Measurements from ENCODE around the gene NTSR2.

The NTSR2 gene, protein sequence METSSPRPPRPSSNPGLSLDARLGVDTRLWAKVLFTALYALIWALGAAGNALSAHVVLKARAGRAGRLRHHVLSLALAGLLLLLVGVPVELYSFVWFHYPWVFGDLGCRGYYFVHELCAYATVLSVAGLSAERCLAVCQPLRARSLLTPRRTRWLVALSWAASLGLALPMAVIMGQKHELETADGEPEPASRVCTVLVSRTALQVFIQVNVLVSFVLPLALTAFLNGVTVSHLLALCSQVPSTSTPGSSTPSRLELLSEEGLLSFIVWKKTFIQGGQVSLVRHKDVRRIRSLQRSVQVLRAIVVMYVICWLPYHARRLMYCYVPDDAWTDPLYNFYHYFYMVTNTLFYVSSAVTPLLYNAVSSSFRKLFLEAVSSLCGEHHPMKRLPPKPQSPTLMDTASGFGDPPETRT

DNA sequence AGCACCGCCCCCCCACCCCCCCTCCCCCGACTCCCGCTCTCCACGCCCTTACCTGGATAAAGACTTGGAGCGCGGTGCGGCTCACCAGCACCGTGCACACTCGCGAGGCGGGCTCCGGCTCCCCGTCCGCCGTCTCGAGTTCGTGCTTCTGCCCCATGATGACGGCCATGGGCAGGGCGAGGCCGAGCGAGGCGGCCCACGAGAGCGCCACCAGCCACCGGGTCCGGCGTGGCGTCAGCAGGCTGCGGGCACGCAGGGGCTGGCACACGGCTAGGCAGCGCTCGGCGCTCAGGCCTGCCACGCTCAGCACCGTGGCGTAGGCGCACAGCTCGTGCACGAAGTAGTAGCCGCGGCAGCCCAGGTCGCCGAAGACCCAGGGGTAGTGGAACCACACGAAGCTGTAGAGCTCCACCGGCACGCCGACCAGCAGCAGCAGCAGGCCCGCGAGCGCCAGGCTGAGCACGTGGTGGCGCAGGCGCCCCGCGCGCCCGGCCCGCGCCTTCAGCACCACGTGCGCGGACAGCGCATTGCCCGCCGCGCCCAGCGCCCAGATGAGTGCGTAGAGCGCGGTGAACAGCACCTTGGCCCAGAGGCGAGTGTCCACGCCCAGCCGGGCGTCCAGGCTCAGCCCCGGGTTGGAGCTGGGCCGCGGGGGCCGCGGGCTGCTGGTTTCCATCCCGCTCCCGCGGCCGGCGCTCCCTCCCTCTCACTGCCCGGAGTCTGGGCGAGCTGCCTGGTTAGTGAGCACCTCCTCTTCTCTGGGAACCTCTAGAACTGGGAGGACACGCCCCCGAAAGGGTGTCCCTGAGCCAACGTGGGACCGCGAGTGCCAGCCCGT lies at the start of gene NTSR2:
TSS of gene NTSR2 (minus strand) at position 742 of the 838 bp plus-strand sequence. CDS start at position 676, 66 bp downstream.
- no peak for DNase-seq (ENCODE audit: low read depth in 2 of 2)

DNA sequence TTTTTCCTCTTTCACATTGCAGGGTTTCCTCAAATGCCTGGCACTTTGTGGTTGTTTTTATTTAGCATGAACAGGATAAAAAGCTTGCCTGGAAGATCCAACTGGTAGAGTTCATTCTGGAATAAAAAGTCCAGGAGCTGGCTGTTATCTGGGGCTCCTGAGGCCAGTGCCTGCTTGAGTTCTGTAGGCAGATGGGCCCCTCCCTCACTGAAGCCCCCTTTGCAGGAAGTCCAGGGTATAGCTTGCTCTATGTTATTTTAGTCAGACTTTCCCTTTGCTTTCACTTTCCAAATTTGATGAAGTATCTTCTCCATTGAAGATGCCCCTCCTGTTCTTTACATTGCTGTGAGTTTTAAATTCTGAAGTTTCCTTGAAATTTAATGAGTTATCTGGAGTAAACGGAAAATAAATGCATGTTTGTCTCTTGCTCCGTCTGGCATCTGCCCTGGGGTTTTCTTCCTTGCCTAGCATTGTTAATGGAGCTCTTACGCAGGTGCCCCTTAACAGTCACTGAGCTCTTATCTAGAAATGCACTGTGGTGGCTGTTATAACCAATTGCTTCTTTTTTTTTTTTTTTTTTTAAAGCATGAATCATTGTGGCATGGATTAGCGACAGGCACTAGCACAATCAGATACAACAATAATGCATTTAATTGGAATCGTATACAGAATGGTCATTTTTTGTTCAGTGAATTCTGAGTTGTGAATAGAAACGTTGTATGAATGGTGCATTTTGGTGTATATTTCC lies 49.4 kb upstream of the NTSR2 start:
- no peak for DNase-seq (ENCODE audit: low read depth in 2 of 2)

DNA sequence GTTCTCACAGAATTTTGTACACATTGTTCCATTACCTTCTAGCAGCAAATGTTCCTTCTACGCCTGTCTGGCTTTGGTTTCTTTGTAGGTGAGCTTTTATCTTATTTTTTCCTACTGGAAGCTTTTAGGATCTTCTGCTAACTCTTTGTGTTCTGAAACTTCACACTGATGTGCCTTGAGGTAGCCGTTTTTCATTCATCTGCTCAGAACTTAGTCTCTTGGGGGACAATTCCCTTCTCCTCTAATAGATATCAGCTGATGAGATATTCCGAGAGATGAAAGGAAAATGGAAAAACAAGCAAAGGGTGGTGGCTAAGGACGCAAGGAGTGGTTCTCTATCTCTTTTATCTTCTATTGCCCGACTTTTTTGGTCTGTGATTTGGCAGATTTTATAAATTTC lies 48.6 kb upstream of the NTSR2 start:
- no peak for DNase-seq (ENCODE audit: low read depth in 2 of 2)

DNA sequence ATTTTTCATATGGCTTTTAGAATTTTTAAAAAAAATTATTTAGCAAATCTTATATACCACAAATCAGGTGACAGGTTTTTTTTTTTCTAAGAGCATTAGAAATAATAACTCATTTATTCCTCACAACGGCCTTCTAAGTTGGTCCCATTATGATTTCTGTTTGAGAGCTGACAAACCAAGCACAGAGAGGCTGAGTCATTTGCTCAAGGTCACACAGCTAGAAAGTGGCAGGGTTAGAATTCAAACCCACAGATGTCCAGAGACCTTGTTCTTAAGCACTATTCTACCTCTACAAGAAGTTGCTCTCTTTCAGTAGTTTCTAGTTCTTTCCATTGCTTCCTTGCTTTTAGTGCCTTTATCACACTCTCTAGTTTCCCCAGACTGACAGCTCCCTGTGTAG lies 47.6 kb upstream of the NTSR2 start:
- DNase-seq (ENCODE audit: low read depth in 2 of 2): no peak

DNA sequence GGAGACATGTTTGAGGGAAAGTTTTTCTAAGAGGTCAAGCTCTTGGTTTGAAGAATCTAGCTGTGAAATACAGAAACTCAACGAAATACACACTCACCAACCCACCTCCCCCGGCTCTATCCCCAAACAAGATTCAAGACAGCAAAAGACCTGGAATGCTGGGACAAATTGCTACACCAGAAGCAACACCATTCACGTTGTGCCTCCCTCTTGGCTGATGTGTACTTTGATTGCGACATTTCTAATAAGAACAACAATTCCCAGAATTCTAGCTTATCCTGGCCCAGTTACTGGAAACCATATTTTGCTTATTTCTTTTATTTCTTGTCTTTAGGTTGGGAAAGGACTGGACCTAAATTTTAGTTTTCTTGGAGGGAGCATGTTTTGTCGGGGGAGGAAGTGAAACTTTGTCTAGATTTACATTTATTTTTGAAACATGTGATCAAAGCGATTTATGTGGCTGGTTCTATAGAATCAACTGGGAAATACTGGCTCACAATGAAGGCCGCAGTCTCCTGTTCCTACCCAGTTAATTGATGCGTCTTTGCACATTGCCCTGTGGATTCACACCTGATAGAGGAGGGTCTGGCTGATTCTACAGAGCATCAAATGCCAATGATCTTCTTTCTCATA lies 46.8 kb upstream of the NTSR2 start:
- no peak for DNase-seq (ENCODE audit: low read depth in 2 of 2)

DNA sequence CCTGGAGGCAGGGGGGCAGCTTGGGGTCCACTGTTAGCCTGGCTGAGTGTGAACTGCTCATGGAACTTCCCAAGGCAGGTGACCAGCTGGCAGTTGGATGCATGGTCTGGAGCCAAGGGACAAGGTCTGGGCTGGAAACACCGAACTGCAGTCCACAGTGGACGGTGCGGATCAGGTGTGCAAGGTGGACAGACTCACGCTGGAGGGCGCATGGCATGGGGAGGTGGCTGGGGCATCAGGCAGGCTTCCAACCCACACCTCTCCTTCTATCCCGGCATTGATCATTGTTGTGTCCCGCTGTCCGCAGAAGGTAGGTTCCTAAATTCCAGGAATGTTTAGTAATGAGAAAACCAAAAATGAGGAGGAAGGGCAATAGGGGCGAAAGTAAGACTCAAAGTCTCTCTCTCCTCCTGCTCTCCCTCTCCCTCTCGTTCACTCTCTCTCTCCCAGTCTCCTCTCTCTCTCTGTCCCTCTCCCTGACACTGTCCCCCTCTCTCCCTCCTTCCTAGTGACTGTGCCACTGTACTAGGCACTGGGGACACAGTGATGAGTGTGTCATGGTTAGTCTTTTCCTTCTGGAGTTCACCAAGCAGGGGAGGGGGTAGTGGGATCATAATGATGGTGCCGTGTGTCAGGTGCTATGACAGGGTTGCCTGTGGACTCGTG lies 46.1 kb upstream of the NTSR2 start:
- DNase-seq (ENCODE audit: low read depth in 2 of 2): no peak

DNA sequence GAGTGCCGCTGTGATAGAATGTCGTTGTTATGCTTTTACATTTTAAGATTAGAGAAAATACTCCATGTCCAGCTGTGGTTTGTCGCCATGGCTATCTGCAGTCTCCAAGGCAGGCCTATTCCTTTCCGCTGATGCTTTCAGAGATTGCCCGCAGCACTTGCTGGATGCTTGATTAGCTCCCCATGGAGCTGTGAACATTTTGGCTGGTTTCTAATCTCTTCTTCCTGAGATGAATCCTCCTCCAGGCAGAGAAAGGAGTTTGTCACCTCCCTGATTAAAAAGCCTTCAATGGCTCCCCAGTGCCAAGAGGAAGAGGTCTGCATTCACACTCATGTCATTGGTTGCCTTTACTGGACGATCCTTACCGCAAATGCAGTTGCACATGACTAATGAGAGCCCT lies 43.8 kb upstream of the NTSR2 start:
- no peak for DNase-seq (ENCODE audit: low read depth in 2 of 2)

DNA sequence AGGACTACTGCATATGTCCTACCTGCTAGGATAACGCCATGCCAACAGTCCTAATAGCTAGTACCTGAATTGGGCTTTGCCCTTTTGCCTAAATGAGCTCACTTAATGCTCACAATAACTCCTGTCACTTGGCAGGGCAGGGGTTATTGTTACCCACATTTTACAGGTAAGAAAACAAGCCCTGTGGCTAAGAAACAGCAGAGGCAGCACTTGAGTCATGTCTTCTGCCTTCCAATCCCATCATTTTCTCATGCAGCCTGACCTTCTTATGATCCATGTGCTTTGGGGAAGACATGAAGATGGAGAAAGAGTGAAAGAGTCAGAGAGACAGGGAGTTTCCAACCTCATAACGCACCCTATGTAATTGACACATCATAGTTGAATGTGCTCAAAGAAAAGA lies 42.9 kb upstream of the NTSR2 start:
- DNase-seq (ENCODE audit: low read depth in 2 of 2): no peak

DNA sequence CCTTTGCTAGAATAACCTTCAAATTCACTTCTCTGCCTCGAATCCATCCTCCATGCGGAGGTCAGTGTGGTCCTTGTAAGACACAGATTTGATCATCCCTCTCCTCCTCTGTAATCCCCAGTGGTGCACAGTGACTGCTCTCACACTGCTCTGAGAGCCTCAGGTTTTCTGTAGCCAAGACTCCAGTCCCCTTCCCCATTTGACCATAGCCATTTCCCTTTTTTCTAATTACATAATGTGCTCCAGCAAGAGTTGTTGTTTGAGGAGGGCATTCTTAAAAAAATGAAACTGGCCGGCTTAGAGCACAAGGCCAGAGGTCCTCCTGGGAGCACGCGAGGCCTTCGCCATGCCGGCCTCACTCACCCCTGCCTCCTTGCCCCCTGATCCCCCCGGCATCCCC lies 41.8 kb upstream of the NTSR2 start:
- no peak for DNase-seq (ENCODE audit: low read depth in 2 of 2)

DNA sequence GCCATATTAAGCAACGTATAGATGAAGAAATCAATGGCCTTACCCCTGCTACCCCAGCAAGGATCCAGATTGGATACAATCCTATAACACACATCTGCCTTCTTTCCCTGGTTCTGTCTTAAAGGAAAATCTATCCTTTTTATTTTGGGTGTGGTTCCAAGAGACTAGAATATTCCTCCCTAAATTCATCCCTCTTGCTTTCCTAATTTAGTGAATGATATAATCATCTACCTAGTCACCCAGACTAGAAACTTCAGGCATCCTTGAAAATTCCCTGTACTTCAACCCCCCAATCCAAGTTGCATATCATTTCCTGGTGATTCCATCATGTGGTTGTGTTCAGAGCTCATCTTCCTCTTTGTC lies 41.3 kb upstream of the NTSR2 start:
- no peak for DNase-seq (ENCODE audit: low read depth in 2 of 2)

DNA sequence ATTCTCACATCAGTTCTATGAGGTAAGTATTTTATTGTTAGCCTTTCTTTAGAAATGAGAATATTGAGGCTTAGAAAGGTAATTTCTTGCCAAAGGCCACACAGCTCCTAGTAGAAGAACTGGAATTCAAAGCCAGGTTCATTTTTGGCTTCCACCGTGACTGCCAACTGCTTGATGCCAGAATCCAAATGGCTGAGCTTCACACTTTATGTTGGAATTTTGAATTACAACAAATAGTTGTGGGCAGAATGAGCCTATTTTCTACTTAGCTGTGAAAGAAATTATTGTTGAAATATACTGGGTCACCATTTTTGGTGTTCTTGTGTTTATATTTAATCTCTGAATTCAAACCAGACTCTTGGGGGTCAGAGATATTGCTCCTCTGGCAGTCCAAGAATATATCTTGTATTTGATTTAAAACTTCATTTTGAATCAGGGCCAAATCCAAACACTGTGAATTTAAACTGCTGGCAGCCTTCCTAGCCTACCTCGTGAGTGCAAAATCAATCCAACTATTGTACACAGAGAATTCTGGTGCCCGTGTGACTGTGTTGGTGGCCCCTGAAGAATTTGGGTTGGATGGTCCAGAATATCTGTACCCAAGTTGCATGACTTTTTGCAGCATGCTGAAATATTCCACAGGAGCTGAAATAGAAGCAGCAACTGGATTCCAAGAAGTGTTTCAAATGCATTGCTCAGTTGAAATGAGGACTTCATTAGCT lies 40.8 kb upstream of the NTSR2 start:
- no peak for DNase-seq (ENCODE audit: low read depth in 2 of 2)

DNA sequence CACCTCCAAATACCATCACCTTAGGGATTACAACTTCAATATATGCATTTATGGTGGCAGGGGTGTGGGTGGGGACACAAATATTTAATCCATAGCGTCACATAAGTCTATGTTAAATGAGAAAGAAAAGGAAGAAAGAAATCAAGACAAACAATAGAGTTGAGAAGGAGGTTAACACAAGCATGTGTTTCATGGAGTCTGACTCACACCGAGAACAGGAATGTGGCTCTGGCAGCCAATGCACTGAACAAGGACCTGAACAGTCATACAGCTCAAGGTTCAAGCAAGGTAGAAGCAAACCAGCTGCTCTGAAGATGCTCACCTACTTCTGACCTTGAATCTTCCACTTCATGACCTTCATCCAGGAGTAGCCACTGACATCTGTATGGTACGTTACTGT lies 40.2 kb upstream of the NTSR2 start:
- DNase-seq (ENCODE audit: low read depth in 2 of 2): no peak

DNA sequence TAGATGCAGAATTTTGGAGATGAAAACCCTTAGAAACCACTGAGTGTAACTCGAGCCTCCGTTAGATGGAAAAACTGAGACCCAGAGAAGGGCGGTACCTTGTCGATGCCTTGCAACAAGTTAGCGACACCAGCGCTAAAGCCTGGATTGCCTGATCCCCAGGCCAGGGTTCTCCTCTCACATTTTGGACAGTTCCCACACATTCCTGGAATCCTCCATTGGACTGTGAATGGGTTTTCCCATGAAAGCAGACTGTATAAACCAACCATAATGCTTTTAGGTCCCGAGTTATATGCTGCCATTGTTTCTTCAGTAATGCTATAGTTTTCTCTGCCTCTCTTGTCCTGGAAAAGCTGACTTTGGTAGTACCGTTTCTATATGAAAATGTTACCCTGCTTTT lies 39.3 kb upstream of the NTSR2 start:
- no peak for DNase-seq (ENCODE audit: low read depth in 2 of 2)

DNA sequence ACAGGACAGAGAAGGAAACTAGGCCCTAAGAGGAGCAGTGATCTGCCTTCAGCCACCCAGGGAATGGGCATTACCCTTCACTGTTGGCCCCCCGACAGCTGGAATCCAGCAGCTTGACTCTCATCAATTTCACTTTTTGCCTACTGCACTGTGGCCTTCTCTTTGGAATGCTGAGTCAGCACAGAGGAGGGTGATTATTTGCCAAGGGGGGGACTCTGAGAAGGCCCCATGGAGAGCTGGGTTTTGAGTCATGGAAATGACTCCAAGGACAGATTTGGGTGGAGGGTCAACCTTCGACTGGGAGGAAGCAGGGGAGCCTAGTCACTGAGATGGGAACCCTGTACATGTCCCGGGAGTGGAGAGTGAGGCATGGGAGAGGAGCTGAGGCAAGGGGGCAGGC lies 38.1 kb upstream of the NTSR2 start:
- DNase-seq (ENCODE audit: low read depth in 2 of 2): no peak

DNA sequence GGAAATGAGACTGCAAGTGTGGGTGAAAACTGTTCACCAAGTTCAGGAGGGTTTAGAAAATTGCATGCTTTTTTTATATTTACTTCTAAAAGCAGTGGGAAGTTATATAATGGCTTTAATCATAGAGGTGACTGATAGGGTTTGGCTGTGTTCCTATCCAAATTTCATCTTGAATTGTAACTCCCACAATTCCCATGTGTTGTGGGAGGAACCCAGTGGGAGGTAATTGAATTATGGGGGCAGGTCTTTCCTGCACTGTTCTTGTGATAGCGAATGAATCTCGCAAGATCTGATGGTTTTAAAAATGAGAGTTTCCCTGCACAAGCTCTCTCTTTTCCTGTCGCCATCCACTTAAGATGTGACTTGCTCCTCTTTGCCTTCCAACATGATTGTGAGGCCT lies 35.7 kb upstream of the NTSR2 start:
- DNase-seq (ENCODE audit: low read depth in 2 of 2): no peak

DNA sequence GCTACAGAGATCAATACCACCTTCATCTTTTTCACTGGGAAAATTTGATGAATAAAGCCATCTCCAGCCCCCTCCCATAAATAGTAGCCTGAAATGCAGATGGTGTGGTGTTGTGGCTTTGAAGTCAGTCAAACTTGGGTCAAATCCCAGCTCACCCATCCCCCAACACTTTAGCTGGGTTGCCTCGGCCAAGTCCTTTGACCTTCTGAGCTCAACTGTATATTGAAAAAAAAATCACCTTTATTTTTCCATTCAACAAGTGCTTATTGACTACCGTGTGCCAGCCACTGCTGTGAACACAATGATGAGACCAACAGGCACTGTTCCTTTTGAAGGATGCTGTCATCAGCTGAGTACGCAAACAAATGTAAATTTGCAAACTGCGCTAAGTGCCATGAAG lies 35.1 kb upstream of the NTSR2 start:
- no peak for DNase-seq (ENCODE audit: low read depth in 2 of 2)

DNA sequence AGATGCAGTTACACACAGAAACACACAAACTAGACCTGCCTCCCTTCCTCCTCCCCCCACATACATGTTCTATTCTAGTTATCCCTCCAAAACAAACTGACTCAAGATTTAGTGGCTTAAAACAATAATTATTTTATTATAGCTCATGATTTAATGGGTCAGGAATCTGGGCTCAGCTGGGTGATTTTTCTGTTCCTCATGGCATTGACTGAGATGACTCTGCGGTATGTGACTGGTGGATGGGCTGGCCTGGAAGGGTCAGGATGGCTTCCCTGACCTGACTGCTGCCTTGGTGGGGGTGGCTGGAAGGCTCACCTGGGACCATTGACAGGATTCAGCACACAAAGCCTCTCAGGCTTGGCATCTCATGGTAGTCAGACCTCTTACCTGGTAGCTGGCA lies 33.7 kb upstream of the NTSR2 start:
- DNase-seq (ENCODE audit: low read depth in 2 of 2): no peak

DNA sequence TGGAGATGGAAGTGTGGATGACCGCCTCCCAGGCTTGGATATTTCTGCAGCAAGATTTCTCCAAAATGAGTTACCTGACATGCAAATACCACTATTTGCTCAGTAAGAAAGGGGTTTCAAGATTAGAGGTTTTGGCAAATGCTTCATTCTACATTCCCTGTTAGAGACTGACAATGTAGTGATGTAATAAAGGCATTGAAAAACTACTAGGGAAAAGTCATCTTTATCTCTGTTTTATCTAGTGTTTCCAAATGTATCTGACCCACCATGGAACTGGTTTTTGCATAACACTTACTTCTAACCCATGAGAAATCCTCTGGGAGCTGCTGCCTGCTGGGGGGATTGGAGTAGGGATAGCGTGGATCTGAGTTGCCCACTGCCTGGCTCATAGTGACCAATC lies 33.0 kb upstream of the NTSR2 start:
- no peak for DNase-seq (ENCODE audit: low read depth in 2 of 2)

DNA sequence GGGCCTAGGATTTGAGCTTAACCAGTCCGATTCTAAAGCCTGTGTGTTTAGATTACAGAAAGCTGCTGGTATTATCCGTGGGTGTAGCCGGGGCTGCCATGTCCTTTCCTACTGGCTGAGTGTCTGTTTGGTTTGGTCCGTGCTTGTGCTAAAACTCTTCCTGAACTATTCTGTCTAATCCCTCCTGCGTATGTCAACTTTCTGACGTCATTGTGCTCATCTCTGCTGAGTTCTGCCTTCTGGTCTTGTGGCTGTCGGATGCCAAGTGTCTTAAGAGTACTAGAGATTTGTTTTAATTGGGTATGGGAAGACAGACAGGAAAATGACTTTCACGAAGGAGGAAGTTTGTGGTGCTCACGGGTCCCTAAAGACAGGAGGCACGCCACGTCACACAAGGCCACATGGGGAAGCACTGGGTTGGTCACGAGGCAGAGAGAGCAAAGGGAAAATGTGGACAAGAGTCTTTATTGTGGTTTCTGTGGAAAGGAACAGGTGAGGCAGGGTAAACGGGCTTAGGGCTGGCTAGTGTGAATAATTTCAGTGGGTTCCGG lies 31.8 kb upstream of the NTSR2 start:
- no peak for DNase-seq (ENCODE audit: low read depth in 2 of 2)

DNA sequence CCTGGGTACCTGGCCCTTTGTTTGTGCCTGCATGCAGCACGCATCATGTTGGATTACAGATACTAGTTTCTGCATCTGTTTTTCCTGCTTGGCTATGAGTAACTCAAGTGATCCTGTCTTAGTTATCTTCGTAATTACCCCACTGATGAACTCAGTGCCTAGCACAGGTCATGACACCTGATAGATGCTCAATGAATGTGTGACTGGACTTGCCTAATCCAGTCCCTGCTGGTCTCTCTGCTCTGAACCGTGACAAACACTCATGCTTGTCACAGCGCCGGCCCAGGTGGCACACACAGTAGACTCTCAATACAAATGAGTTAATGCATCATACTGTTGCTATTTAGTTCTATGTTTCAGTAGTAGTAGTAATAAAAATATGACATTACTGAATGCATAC lies 31.2 kb upstream of the NTSR2 start:
- no peak for DNase-seq (ENCODE audit: low read depth in 2 of 2)

Data from stimulated activated CD8-positive, alpha-beta memory T cell treated with anti-CD3 and anti-CD28 coated beads, Interleukin-15, amount 100 ng/mL, for 4 hours (primary cell).